Measurements from ENCODE around the gene KCNT1.

DNA sequence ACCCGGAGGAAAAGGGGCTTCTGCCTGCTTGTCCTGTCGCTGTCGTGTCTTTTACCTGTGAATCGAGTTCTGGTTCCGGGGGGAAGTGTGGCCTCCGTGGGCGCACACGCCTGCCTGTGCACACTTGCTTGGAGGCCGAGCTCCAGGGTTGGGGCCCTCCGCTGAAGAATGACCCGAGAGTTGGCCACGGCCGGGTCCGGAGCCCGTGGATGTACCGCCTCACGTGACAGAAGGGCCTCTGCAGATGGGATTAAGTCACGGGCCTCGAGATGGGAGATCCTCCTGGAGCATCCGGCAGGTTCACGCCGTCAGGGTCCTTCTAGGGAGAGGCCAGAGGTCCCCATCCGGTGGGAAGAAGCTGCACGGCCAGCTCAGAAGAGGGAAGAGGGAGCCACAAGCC is 81.0 kb downstream of the KCNT1 start:
- no peak for TF ChIP-seq MYC (IDR thresholded peaks at IDR 0.05; ENCODE audit: low read depth, low read length)
- TF ChIP-seq, protein P1, sequence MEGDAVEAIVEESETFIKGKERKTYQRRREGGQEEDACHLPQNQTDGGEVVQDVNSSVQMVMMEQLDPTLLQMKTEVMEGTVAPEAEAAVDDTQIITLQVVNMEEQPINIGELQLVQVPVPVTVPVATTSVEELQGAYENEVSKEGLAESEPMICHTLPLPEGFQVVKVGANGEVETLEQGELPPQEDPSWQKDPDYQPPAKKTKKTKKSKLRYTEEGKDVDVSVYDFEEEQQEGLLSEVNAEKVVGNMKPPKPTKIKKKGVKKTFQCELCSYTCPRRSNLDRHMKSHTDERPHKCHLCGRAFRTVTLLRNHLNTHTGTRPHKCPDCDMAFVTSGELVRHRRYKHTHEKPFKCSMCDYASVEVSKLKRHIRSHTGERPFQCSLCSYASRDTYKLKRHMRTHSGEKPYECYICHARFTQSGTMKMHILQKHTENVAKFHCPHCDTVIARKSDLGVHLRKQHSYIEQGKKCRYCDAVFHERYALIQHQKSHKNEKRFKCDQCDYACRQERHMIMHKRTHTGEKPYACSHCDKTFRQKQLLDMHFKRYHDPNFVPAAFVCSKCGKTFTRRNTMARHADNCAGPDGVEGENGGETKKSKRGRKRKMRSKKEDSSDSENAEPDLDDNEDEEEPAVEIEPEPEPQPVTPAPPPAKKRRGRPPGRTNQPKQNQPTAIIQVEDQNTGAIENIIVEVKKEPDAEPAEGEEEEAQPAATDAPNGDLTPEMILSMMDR (IDR thresholded peaks at IDR 0.05; ENCODE audit: extremely low read depth in 1 of 2, insufficient read depth in 1 of 2, low read depth in 1 of 2, low read length in 2 of 2): no peak
